HK-2 (cell line): ENCODE measurements around the gene FLYWCH2.

Source experiments
- DNase-seq: peaks from one replicate; pipeline ENCODE4 v3.0.0-alpha.2; 2018; ENCODE audit not compliant: unreplicated experiment

Gene FLYWCH2

GRCh38 chr16:2882650-2883457 lies at the start of gene FLYWCH2:
TSS of gene FLYWCH2 (plus strand) at chr16:2883215. CDS start at chr16:2896450, 13,235 bp downstream.
- DNase-seq = peak; percentile 97

DNA sequence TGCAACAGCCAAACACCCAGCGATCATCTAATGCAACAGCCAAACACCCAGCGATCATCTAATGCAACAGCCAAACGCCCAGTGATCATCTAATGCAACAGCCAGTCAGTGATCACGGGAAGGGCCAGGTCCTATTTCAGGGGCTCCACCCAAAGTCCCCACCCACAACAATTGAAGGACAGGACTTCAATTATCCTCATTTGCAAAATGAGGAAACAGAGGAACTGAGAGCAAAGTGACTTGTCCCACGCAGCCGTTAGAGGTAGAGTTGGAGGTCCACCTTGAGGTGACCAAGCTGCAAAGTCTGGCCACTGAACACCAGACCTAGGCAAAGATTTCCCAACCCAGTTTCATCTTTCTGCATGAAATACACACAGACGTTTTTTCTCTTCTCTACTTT lies 49.2 kb upstream of the FLYWCH2 start:
- no peak for DNase-seq

DNA sequence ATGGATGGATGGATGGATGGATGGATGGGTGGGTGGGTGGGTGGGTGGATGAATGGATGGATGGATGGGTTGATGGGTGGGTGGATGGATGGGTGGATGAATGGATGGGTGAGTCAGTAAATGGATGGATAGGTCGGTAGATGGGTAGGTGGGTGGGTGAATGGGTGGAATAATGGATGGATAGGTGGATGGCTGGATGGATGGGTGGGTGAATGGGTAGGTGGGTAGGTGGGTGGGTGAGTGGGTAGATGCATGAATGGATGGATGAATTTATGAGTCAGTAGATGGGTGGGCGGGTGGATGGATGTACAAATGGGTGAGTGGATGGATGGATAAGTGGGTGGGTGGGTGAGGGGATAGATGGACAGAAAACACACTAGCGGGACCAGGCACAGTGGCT lies 48.0 kb upstream of the FLYWCH2 start:
- DNase-seq = no peak

DNA sequence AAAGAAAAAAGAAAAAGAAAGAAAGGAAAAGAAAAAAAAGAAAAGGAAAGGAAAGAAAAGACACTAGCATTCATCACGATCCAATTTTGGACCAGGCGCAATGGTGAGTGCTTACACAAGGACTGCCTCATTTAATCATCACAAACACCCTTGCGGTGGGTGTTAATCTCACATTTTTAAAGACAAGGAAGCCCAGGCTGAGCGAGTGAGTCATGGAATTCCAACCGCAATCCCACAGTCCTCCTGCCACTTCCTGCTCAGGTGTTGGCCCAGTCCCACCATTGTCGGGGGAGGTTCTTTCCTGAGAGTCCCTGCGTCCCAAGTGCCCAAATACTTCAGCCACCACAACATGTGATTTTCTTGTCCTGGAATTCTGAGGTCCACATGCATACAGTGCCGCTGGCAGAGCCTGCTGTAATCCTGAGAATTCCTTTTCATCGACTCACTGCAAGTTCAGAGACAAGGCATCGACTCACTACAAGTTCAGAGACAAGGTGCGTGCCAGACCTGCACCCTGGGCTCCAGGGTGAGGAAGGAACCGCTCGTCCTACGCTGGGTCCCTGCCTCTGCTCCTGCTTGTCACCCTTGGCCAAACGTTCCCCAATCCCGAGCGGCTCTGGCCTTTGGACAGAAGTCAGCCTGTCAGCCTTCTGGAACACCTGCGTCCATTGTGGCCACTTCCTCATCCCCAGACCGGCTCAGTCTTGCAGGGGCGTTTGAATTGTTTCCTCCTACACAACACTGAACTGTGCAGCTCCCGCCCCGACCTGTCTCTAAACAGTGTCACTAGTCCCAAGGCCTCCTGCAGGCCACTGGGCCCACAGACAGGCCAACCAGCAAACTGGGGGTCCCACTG lies 47.1 kb upstream of the FLYWCH2 start:
- DNase-seq = peak; percentile 90

- no peak for DNase-seq
These were observed 46.1 kb upstream of the FLYWCH2 start for GRCh38 chr16:2836646-2837508.

DNA sequence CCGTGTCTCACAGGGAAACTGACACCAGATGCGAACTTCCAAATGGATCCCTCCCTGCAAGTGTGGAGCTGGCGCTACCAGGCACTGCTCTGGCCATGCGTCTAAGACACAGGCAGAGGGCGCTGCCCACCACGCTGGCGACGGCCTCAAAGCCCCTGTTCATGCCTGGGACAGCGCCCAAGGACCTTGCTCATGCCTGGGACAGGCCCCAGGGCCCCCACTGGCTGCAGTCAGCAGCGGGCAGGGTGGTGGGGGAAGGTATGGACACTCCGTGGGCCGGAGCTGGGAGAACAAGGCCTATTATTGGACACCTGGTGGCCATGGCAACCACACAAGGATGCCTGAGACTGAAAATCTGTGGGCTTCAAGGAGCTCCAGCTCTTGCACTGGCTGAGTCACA lies 44.1 kb upstream of the FLYWCH2 start:
- peak; percentile 31 for DNase-seq

DNA sequence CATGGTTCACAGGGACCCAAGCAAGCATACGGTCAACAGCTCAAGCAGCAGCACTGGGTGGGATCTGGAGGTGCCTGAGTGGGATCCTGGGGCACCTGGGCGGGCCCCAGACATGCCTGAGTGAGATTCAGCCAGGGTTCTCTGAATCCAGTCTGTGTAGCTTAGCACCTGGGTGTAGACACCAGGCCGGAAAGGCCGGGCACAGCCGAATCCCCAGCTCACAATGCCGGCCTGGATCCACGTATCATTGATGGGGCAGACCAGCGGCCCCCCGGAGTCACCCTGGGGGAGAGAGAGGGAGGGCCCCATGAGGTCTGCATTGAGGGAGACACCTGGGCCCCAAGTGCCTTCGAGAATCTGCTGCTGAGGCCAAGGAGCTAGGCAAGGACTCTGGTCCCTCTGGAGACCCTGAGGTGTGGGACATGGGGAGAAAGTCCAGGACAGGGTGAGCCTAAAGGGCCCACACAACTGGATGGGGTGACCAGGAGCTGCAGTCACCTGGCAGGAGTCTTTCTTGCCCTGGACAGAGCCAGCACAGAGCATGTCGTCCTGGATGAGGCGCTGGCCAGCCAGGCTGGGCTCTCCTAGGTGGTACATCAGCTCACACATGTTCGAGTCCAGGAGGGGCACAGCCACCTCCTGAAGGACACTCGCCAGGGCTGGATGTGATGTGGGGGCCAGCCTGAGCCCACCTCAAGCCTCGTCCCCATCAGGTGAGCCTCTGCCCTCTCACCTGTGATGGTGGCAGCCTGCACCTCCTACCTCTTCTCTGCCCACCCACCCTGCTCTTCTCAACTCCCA lies 43.2 kb upstream of the FLYWCH2 start:
- DNase-seq = no peak

DNA sequence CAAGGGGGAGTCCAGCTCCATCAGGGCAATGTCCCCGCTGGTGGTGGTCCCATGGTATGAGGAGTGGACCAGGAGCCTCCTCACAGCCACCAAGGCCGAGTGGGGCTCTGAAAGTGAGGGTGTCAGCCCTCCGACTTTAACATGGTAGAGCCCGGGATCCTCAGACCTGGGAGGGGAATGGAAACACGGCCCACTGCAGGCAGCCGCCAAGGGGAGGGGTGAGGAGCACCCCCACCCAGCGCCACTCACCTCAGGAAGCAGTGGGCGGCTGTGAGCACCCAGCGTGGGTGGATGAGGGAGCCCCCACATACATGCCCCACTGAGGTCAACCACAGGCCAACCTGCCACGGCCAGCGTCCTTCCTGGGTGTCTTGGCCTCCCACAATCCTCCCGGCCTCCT lies 42.1 kb upstream of the FLYWCH2 start:
- DNase-seq = no peak

GRCh38 chr16:2841606-2842339 lies 41.2 kb upstream of the FLYWCH2 start:
- DNase-seq = no peak

- no peak for DNase-seq
These were observed 40.5 kb upstream of the FLYWCH2 start for GRCh38 chr16:2842340-2843000.

GRCh38 chr16:2843526-2843925 lies 39.5 kb upstream of the FLYWCH2 start:
- DNase-seq = no peak

- no peak for DNase-seq
These were observed 37.9 kb upstream of the FLYWCH2 start for GRCh38 chr16:2845116-2845515.

- no peak for DNase-seq
These were observed 36.3 kb upstream of the FLYWCH2 start for GRCh38 chr16:2846511-2847310.

DNA sequence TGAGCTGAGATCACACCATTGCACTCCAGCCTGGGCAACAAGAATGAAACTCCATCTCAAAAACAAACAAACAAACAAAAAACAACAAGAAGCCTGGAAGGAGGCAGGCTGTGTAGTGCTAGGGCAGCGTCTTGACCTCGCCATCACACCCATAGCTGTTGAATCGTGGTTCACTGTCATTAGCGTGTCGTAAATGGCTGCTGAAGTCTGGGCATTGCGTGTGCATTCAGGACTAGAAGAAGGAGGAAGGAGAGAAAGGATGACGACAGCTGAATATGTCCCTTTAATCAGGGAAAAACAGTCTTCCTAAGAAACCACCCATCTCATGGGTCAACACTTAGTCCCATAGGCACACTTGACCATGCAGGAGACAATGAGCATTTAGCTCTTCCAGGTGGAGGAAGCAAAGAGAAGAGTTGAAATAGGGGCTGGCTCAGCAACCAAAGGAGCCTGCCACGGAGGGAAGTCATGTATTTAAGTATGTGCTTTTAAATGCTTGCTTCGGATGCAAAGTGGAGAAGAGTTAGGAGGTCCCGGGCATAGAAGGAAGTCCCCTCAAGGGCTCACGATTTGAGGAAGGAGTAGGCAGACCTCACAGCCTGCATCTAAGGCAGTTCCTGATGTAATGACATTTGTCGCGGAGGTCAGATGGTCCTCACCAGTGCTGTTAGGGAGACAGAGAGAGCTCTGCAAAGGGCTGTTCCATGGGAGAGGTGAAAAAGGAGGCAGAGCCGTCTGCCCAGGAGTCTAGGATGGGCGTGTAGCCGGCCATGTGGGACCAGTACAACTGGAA lies 33.9 kb upstream of the FLYWCH2 start:
- DNase-seq = no peak

- no peak for DNase-seq
These were observed 30.8 kb upstream of the FLYWCH2 start for GRCh38 chr16:2852003-2852730.

DNA sequence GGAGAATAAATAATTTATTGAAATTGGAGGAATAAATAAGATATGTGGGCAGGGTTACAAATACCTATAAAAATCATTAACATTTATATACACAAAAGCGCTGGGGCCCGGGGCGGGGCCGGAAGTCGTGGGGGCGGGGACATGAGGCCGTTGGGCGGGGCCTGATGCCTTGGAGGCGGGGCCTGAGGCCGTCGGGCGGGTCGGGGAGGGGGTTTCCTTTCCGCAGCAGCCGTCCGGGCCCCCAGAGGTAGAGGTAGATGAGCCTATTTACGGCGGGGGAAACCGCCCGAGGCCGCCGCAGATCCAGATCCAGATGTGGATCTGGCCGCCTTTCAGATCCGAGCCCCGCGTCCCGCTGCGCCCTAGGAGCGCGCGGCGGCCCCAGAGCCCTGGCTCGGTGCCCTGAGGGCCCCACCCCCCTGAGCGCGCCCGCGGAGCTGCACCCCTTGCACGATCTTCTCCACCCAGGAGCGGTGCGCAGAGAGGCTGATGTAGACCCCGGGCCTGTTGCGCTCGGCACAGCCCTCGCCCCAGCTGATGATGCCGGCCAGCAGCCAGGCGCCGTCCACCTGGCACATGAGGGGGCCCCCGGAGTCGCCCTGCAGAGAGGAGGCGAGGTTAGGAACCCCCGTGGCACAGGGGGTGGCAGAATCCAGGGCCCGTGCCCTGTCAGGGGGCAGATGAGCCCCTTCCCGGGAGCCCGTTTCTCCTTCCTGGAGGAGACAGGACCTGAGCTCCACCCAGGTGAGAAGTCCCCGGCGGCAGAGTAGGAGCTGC lies 30.1 kb upstream of the FLYWCH2 start:
- DNase-seq = no peak
